Ureter (tissue), 1 donor: Measurements from ENCODE around the gene EID3. TPM values are rescaled to one million over a fixed set of nuclear protein-coding genes. Genes with fewer than 3 reads are reported as not detected.

Experiments used
- DNase-seq: peaks from one replicate; pipeline ENCODE4 v3.0.0-alpha.2; 2020; ENCODE audit warnings: low spot score
- total RNA-seq: library from RNA; stranded (reverse); gene quantifications from one replicate; pipeline ENCODE4 v1.2.4, GENCODE V29; 2023
- donor health status: DM: yes; HTN: yes; CAD: no.

The EID3 gene
- total RNA-seq, 1 donor from 2014 or later: 4.7 TPM

GRCh38 chr12:104337030-104337558 lies 33.6 kb downstream of the EID3 start:
- no peak for DNase-seq

GRCh38 chr12:104339663-104340062 lies 36.1 kb downstream of the EID3 start:
- no peak for DNase-seq

GRCh38 chr12:104340177-104340576 lies 36.6 kb downstream of the EID3 start:
- DNase-seq: no peak

GRCh38 chr12:104340925-104341611 lies 37.5 kb downstream of the EID3 start:
- DNase-seq: no peak

- DNase-seq: no peak
These were observed 38.6 kb downstream of the EID3 start for GRCh38 chr12:104342147-104342546.

- no peak for DNase-seq
These were observed 39.2 kb downstream of the EID3 start for GRCh38 chr12:104342635-104343249.

- DNase-seq: no peak
These were observed 41.1 kb downstream of the EID3 start for GRCh38 chr12:104344682-104345081.

GRCh38 chr12:104345234-104346066 lies 41.9 kb downstream of the EID3 start:
- no peak for DNase-seq

GRCh38 chr12:104347374-104348075 lies 44.0 kb downstream of the EID3 start:
- no peak for DNase-seq

- DNase-seq: no peak
These were observed 44.9 kb downstream of the EID3 start for GRCh38 chr12:104348283-104348993.

GRCh38 chr12:104348994-104349494 lies 45.5 kb downstream of the EID3 start:
- no peak for DNase-seq

GRCh38 chr12:104350211-104351056 lies 46.9 kb downstream of the EID3 start:
- no peak for DNase-seq

- DNase-seq: no peak
These were observed 47.8 kb downstream of the EID3 start for GRCh38 chr12:104351057-104351983.

GRCh38 chr12:104352106-104352713 lies 48.7 kb downstream of the EID3 start:
- DNase-seq: no peak

- DNase-seq: no peak
These were observed 49.8 kb downstream of the EID3 start for GRCh38 chr12:104353012-104353981.

- no peak for DNase-seq
These were observed 50.8 kb downstream of the EID3 start for GRCh38 chr12:104354167-104354867.
